Liver (tissue), 9 donors: ENCODE results near the gene ZCCHC14. TPM values are rescaled to one million over a fixed set of nuclear protein-coding genes. Genes with fewer than 3 reads are reported as not detected.

ENCODE experiments used
- DNase-seq: peaks from one replicate; pipeline ENCODE4 v3.0.0-alpha.2; 2017; ENCODE audit warnings: low spot score
- H3K27ac ChIP-seq, 2 donors: one replicate each; pipeline ENCODE4 v1.7.0; 2013; ENCODE audit warnings: inconsistent platforms in 2 of 2, low read length in 2 of 2, control low read depth in 1 of 2, low read depth in 1 of 2, mild to moderate bottlenecking in 1 of 2
- H3K27me3 ChIP-seq, 4 donors: one replicate each; pipeline versions ENCODE4 v1.6.1 to v1.7.0; 2013; ENCODE audit warnings: low read length in 3 of 4, inconsistent platforms in 1 of 4, mild to moderate bottlenecking in 1 of 4, moderate library complexity in 1 of 4; ENCODE audit not compliant: control insufficient read depth in 4 of 4, insufficient read depth in 4 of 4
- H3K36me3 ChIP-seq, 4 donors: one replicate each; pipeline versions ENCODE4 v1.6.1 to v1.7.0; 2013; ENCODE audit warnings: low read length in 3 of 4, mild to moderate bottlenecking in 3 of 4, low read depth in 1 of 4, moderate library complexity in 1 of 4; ENCODE audit not compliant: control insufficient read depth in 4 of 4, insufficient read depth in 3 of 4
- H3K4me1 ChIP-seq, 4 donors: one replicate each; pipeline versions ENCODE4 v1.6.1 to v1.7.0; 2013; ENCODE audit warnings: low read length in 3 of 4, mild to moderate bottlenecking in 3 of 4, moderate library complexity in 1 of 4; ENCODE audit not compliant: control insufficient read depth in 4 of 4, insufficient read depth in 4 of 4
- H3K4me3 ChIP-seq, 3 donors: one replicate each; pipeline versions ENCODE4 v1.6.1 to v1.7.0; 2013; ENCODE audit warnings: low read length in 3 of 3, control low read depth in 1 of 3, low read depth in 1 of 3, mild to moderate bottlenecking in 1 of 3
- H3K9ac ChIP-seq, 2 donors: one replicate each; pipeline ENCODE4 v1.7.0; 2013; ENCODE audit warnings: low read length in 2 of 2, mild to moderate bottlenecking in 2 of 2, moderate library complexity in 2 of 2, control low read depth in 1 of 2, low read depth in 1 of 2
- H3K9me3 ChIP-seq, 4 donors: one replicate each; pipeline versions ENCODE4 v1.6.1 to v1.7.0; 2013; ENCODE audit warnings: low read length in 3 of 4; ENCODE audit not compliant: control insufficient read depth in 4 of 4
- EGR1 ChIP-seq, 2 donors: IDR thresholded peaks; 2 replicates each; pipeline ENCODE4 v1.6.1; 2016 to 2018; ENCODE audit warnings: antibody characterized with exemption in 2 of 2, low read depth in 2 of 2
- FOXA1 ChIP-seq: IDR thresholded peaks from 2 replicates; pipeline ENCODE4 v1.6.1; 2016; ENCODE audit warnings: antibody characterized with exemption
- GABPA ChIP-seq, 2 donors: IDR thresholded peaks in 1 of 2; conservative IDR thresholded peaks in 1 of 2; 2 replicates each; pipeline ENCODE4 v1.6.1; 2016; ENCODE audit warnings: antibody characterized with exemption in 2 of 2, mild to moderate bottlenecking in 1 of 2, moderate library complexity in 1 of 2
- HNF4A ChIP-seq, 2 donors: conservative IDR thresholded peaks; 2 replicates each; pipeline ENCODE4 v1.6.1; 2016; ENCODE audit warnings: antibody characterized with exemption in 2 of 2, mild to moderate bottlenecking in 2 of 2
- HNF4G ChIP-seq: IDR thresholded peaks from 2 replicates; pipeline ENCODE4 v1.6.1; 2016; ENCODE audit warnings: antibody characterized with exemption
- JUND ChIP-seq, 2 donors: IDR thresholded peaks; 2 replicates each; pipeline ENCODE4 v1.6.1; 2016; ENCODE audit warnings: antibody characterized with exemption in 2 of 2
- NR2F2 ChIP-seq: IDR thresholded peaks from 2 replicates; pipeline ENCODE4 v1.6.1; 2016; ENCODE audit warnings: antibody characterized with exemption
- RAD21 ChIP-seq, 2 donors: IDR thresholded peaks; 2 replicates each; pipeline ENCODE4 v1.6.1; 2016; ENCODE audit warnings: antibody characterized with exemption in 2 of 2, mild to moderate bottlenecking in 2 of 2
- RXRA ChIP-seq, 2 donors: IDR thresholded peaks; 2 replicates each; pipeline ENCODE4 v1.6.1; 2017 to 2018; ENCODE audit warnings: antibody characterized with exemption in 2 of 2, mild to moderate bottlenecking in 1 of 2
- SP1 ChIP-seq: IDR thresholded peaks from 2 replicates; pipeline ENCODE4 v1.6.1; 2018; ENCODE audit warnings: antibody characterized with exemption, mild to moderate bottlenecking
- TAF1 ChIP-seq: conservative IDR thresholded peaks from 2 replicates; pipeline ENCODE4 v1.6.1; 2016; ENCODE audit warnings: antibody characterized with exemption, mild to moderate bottlenecking
- WGBS: extraction: QIAGEN DNeasy Blood & Tissue Kit; methylation state at CpG from one replicate; pipeline ENCODE4 v1.1.7; 2013; 5-methylcytosine and 5-hydroxymethylcytosine counted together
- polyA plus RNA-seq, 2 donors: library from polyadenylated mRNA; stranded (reverse) in 1 of 2; unstranded in 1 of 2; fragments of 200-250 nt in 1 of 2; fragments of >200 nt in 1 of 2; fragmentation: Nextera tagmentation in 1 of 2; extraction: Ambion mirVana in 1 of 2; gene quantifications; one replicate each; pipeline versions ENCODE4 v1.2.1 to v1.2.3, GENCODE V29; 2013 to 2015
- total RNA-seq, 2 donors: library from RNA; depleted of rRNA; stranded (reverse); fragments of >200 nt; gene quantifications; one replicate each; pipeline ENCODE4 v1.2.3, GENCODE V29; 2014
- TF ChIP-seq, protein P1 (sequence below): fragments of 150-350 bp; IDR thresholded peaks from 2 replicates; pipeline ENCODE4 v1.5.1; 2017; ENCODE audit warnings: improper control_type of control experiment, low read depth, low read length; ENCODE audit not compliant: missing input control
- TF ChIP-seq, protein P2 (sequence below): IDR thresholded peaks from 2 replicates; pipeline ENCODE4 v1.6.1; 2016; ENCODE audit warnings: antibody characterized with exemption, mild to moderate bottlenecking
- TF ChIP-seq, protein P3 (sequence below): IDR thresholded peaks from 2 replicates; pipeline ENCODE4 v1.6.1; 2016; ENCODE audit warnings: antibody characterized with exemption
- donor health status: healthy.
- donor health status: healthy.
- donor health status: healthy.
- donor health status: healthy.
- donor health status: healthy.

ZCCHC14 gene
- total and polyA plus RNA-seq, 4 donors: 6.3 to 21.7 (median 8.0) TPM

DNA sequence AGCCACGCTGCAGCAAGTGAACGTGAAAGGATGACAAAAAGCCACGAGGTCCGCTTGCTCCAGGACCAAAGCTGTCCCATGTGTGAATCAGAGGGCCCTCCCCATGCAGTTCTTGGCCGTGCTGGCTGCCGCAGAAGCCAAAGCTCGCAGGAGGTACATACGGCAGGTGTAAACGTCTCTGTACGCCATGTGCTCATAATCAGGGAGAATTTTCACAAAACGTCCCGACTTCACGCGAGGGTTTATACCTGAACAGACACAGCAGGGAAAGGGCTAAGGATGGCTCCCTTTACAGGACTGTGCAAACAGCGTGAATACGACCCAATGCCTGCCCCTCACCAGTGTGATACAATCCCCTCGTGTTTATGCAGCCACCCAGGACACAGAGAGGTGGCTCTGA lies 134.6 kb downstream of the ZCCHC14 start (continued):
- TF ChIP-seq, protein P1, sequence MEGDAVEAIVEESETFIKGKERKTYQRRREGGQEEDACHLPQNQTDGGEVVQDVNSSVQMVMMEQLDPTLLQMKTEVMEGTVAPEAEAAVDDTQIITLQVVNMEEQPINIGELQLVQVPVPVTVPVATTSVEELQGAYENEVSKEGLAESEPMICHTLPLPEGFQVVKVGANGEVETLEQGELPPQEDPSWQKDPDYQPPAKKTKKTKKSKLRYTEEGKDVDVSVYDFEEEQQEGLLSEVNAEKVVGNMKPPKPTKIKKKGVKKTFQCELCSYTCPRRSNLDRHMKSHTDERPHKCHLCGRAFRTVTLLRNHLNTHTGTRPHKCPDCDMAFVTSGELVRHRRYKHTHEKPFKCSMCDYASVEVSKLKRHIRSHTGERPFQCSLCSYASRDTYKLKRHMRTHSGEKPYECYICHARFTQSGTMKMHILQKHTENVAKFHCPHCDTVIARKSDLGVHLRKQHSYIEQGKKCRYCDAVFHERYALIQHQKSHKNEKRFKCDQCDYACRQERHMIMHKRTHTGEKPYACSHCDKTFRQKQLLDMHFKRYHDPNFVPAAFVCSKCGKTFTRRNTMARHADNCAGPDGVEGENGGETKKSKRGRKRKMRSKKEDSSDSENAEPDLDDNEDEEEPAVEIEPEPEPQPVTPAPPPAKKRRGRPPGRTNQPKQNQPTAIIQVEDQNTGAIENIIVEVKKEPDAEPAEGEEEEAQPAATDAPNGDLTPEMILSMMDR: no peak
- TF ChIP-seq TAF1: no peak

DNA sequence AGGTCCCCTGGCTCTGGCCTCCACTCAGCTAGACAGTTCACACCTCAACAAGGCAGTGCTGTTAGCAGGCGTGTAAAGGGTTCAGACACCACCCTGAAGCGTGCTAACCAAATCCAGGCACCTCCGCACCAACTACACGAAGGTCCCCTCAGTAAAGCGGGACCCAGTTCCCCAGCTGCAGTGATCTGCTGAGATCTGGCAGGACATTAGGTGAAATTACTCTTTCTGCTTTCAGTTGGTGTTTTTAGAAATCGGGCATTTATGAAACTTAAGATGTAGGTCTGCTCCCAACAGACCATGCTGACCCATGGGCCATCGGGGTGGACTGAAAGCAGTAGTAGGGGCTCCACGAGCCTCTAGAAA lies 136.4 kb downstream of the ZCCHC14 start:
- no peaks in the 10 kb centered on the region for H3K9me3 ChIP-seq
- no peak overlapping the region for H3K4me3 ChIP-seq
- TF ChIP-seq RAD21 (IDR thresholded peaks at IDR 0.05): no peak
- TF ChIP-seq TAF1: no peak
- no peak for TF ChIP-seq SP1
- TF ChIP-seq, protein P1: no peak
- TF ChIP-seq, protein P2, sequence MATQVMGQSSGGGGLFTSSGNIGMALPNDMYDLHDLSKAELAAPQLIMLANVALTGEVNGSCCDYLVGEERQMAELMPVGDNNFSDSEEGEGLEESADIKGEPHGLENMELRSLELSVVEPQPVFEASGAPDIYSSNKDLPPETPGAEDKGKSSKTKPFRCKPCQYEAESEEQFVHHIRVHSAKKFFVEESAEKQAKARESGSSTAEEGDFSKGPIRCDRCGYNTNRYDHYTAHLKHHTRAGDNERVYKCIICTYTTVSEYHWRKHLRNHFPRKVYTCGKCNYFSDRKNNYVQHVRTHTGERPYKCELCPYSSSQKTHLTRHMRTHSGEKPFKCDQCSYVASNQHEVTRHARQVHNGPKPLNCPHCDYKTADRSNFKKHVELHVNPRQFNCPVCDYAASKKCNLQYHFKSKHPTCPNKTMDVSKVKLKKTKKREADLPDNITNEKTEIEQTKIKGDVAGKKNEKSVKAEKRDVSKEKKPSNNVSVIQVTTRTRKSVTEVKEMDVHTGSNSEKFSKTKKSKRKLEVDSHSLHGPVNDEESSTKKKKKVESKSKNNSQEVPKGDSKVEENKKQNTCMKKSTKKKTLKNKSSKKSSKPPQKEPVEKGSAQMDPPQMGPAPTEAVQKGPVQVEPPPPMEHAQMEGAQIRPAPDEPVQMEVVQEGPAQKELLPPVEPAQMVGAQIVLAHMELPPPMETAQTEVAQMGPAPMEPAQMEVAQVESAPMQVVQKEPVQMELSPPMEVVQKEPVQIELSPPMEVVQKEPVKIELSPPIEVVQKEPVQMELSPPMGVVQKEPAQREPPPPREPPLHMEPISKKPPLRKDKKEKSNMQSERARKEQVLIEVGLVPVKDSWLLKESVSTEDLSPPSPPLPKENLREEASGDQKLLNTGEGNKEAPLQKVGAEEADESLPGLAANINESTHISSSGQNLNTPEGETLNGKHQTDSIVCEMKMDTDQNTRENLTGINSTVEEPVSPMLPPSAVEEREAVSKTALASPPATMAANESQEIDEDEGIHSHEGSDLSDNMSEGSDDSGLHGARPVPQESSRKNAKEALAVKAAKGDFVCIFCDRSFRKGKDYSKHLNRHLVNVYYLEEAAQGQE: no peak
- TF ChIP-seq JUND (IDR thresholded peaks at IDR 0.05): no peak
- no peak for TF ChIP-seq GABPA (IDR thresholded peaks at IDR 0.05 in 1 of 2, conservative IDR thresholded peaks at IDR 0.05 in 1 of 2)
- no peak for TF ChIP-seq HNF4G
- no peak for TF ChIP-seq HNF4A (conservative IDR thresholded peaks at IDR 0.05)
- no peak for TF ChIP-seq EGR1 (IDR thresholded peaks at IDR 0.05; ENCODE audit: low read depth in 2 of 2)
- TF ChIP-seq FOXA1: no peak
- TF ChIP-seq NR2F2: no peak
- TF ChIP-seq, protein P3, sequence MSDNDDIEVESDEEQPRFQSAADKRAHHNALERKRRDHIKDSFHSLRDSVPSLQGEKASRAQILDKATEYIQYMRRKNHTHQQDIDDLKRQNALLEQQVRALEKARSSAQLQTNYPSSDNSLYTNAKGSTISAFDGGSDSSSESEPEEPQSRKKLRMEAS: no peak
- no peak for TF ChIP-seq RXRA (IDR thresholded peaks at IDR 0.05)
- H3K9ac ChIP-seq: no peak overlapping the region
- H3K27me3 ChIP-seq: no peaks in the 10 kb centered on the region
- H3K36me3 ChIP-seq: peaks cover 5 to 41% (median 31%) of the 10 kb centered on the region in 4 donors
- 95% methylated on average over 8 of the region's 8 CpGs for WGBS
- H3K4me1 ChIP-seq: peaks cover 0 to 2% (median 0%) of the 10 kb centered on the region in 4 donors
- no peak for DNase-seq
- H3K27ac ChIP-seq: no peak overlapping the region

Other genes with a start within 250 kb of the ZCCHC14 start
- gene C16orf95, start 175.6 kb downstream of the ZCCHC14 start, total RNA-seq: 1 to 10 TPM; 2.0 to 5.0 TPM
- 1 to 10 TPM; 4.1 to 6.2 TPM for gene C16orf95, start 175.6 kb downstream of the ZCCHC14 start, polyA plus RNA-seq
- gene FBXO31, start 109.2 kb downstream of the ZCCHC14 start, total RNA-seq: 10 to 100 TPM; 14.3 to 30.3 TPM
- 10 to 100 TPM; 13.2 to 21.8 TPM for gene FBXO31, start 109.2 kb downstream of the ZCCHC14 start, polyA plus RNA-seq
- gene MAP1LC3B, start 100.7 kb downstream of the ZCCHC14 start, total RNA-seq: 10 to 100 TPM; 10.3 to 14.1 TPM
- gene MAP1LC3B, start 100.7 kb downstream of the ZCCHC14 start, polyA plus RNA-seq: 10 to 100 TPM; 17.3 to 36.3 TPM
- under 1 TPM; under 0.01 to 0.09 TPM for gene JPH3, start 109.5 kb upstream of the ZCCHC14 start, total RNA-seq
- under 1 TPM; 0.02 to 0.06 TPM for gene JPH3, start 109.5 kb upstream of the ZCCHC14 start, polyA plus RNA-seq